ENCODE data around the gene KCTD16. TPM values are rescaled to one million over a fixed set of nuclear protein-coding genes. Genes with fewer than 3 reads are reported as not detected.

The KCTD16 gene
- total RNA-seq, 1 experiment from 2014 or later, result 0.64 TPM

- Histone ChIP-seq H3K4me3 (replicated peaks in 1 of 2; ENCODE audit: low read depth in 1 of 2, low read length in 2 of 2) (no peak overlapping the region), H3K27me3 (ENCODE audit: insufficient read depth, low read length) (peaks cover 11% of the 10 kb centered on the region; the same call in 1 of the 2 replicates), H3K9me2 (ENCODE audit: insufficient read depth) (no peaks in the 10 kb centered on the region), H3K4me1 (ENCODE audit: control insufficient read depth in 1 of 2, insufficient read depth in 2 of 2, low read length in 2 of 2) (no peaks in the 10 kb centered on the region), H4K20me1 (ENCODE audit: insufficient read depth) (no peaks in the 10 kb centered on the region), H3K79me2 (ENCODE audit: insufficient read depth, low read length) (no peaks in the 10 kb centered on the region), H3K36me3 (ENCODE audit: control insufficient read depth in 1 of 2, insufficient read depth in 2 of 2, low read length in 2 of 2) (no peaks in the 10 kb centered on the region), H3K9ac (ENCODE audit: low read length) (no peak overlapping the region), H3K9me3 (ENCODE audit: control insufficient read depth in 1 of 2, insufficient read depth in 1 of 2, low read depth in 1 of 2, low read length in 2 of 2) (no peaks in the 10 kb centered on the region), H2AFZ (ENCODE audit: low read depth, low read length, poor library complexity, severe bottlenecking) (no peak overlapping the region), H3K4me2 (ENCODE audit: low read length) (no peak overlapping the region), H3K27ac (ENCODE audit: low read depth, low read length) (no peak overlapping the region)
- TF ChIP-seq CTCF (IDR thresholded peaks at IDR 0.05 in 2 of 3, conservative IDR thresholded peaks at IDR 0.05 in 1 of 3; ENCODE audit: borderline replicate concordance in 1 of 3, insufficient read depth in 1 of 3, low read depth in 2 of 3, low read length in 2 of 3) (no peak), ZBTB33 (IDR thresholded peaks at IDR 0.05; ENCODE audit: extremely low read depth, insufficient replicate concordance, low read length) (no peak), YY1 (IDR thresholded peaks at IDR 0.05; ENCODE audit: extremely low read depth, insufficient replicate concordance, low read depth, low read length) (no peak), JUND (IDR thresholded peaks at IDR 0.05) (no peak), POLR2AphosphoS5 (IDR thresholded peaks at IDR 0.05; ENCODE audit: low read depth, low read length) (no peak), EZH2 (IDR thresholded peaks at IDR 0.05) (no peak), MAX (IDR thresholded peaks at IDR 0.05) (no peak), ATF3 (IDR thresholded peaks at IDR 0.05) (no peak), ZNF274 (IDR thresholded peaks at IDR 0.05; ENCODE audit: low read depth, low read length) (no peak), TCF7L2 (IDR thresholded peaks at IDR 0.05; ENCODE audit: borderline replicate concordance, extremely low read depth, insufficient read depth, insufficient read length) (no peak), SRF (IDR thresholded peaks at IDR 0.05; ENCODE audit: low read depth) (no peak), EZH2phosphoT487 (IDR thresholded peaks at IDR 0.05; ENCODE audit: borderline replicate concordance) (no peak), FOSL1 (IDR thresholded peaks at IDR 0.05; ENCODE audit: low read depth) (no peak), CEBPB (IDR thresholded peaks at IDR 0.05; ENCODE audit: low read depth) (no peak), SIN3A (IDR thresholded peaks at IDR 0.05; ENCODE audit: low read depth) (no peak), SP1 (IDR thresholded peaks at IDR 0.05; ENCODE audit: low read depth) (no peak)
- CTCF ChIA-PET, result no interaction called here
- BruUV-seq (replicated peaks), result no TSS peak
- intact Hi-C loops (cut with micrococcal nuclease), result no loop called here
- POLR2A ChIA-PET, result no interaction called here
- RAD21 ChIA-PET (ENCODE audit: low non-redundant PET in 1 of 2, low total read pairs in 2 of 2, uncharacterized antibody in 2 of 2, unreplicated experiment in 2 of 2), result no interaction called here
- DNase-seq (ENCODE audit: low read depth, low spot score) (no peak), ATAC-seq (no peak)
Observed at GRCh38 chr5:144329681-144330080, 159.0 kb downstream of the KCTD16 start.

Data from HCT116 (cell line).